PC-3 (cell line): Measurements from ENCODE around the gene LAMB2. TPM values are rescaled to one million over a fixed set of nuclear protein-coding genes. Genes with fewer than 3 reads are reported as not detected.

Experiments used
- ATAC-seq: fragments of 200-7000 bp; cut with Tn5 transposase; 2 replicates; pipeline ENCODE4 v1.9.1; 2020; ENCODE audit warnings: mild to moderate bottlenecking, moderate library complexity
- BruUV-seq: library from RNA; stranded (reverse); fragments of 400-500 nt; replicated peaks from 2 replicates; lab custom pipeline; 2021; lab: Mats Ljungman, UMichigan
- CTCF ChIA-PET: fragments of 300-600 bp; sonication (Branson Sonifier 250); formaldehyde crosslinking; loops from one replicate; lab custom pipeline; 2022; ENCODE audit warnings: antibody characterized with exemption; lab: Charles Lee
- POLR2A ChIA-PET: fragments of 300-600 bp; sonication (Branson Sonifier 250); formaldehyde crosslinking; loops from one replicate; lab custom pipeline; 2022; ENCODE audit warnings: antibody characterized with exemption; ENCODE audit not compliant: unreplicated experiment; lab: Charles Lee
- DNase-seq: peaks from one replicate; pipeline ENCODE4 v3.0.0-alpha.2; 2015
- H2AFZ ChIP-seq: fragments of 300-600 bp; sonication (generic); 2 replicates; pipeline ENCODE4 v1.6.0; 2016; ENCODE audit warnings: antibody characterized with exemption, low read length
- H3F3A ChIP-seq: fragments of 300-600 bp; sonication (generic); one replicate; pipeline ENCODE4 v1.6.0; 2017; ENCODE audit warnings: antibody characterized with exemption, low read length, control low read depth, mild to moderate bottlenecking; ENCODE audit not compliant: unreplicated experiment
- H3K27ac ChIP-seq: fragments of 300-600 bp; sonication (generic); 2 replicates; pipeline ENCODE4 v1.5.1; 2016; ENCODE audit warnings: mild to moderate bottlenecking, low read length
- H3K27me3 ChIP-seq: fragments of 300-600 bp; sonication (generic); 2 replicates; pipeline ENCODE4 v1.6.1; 2016; ENCODE audit warnings: low read length, mixed read lengths
- H3K36me3 ChIP-seq: fragments of 300-600 bp; sonication (generic); 2 replicates; pipeline ENCODE4 v1.6.1; 2016; ENCODE audit warnings: low read depth, mixed run types, low read length, mixed read lengths
- H3K4me1 ChIP-seq: fragments of 300-600 bp; sonication (generic); 2 replicates; pipeline ENCODE4 v1.5.1; 2016; ENCODE audit warnings: low read length; ENCODE audit not compliant: insufficient read depth
- H3K4me2 ChIP-seq: fragments of 300-600 bp; sonication (generic); 2 replicates; pipeline ENCODE4 v1.6.0; 2016; ENCODE audit warnings: low read length
- H3K4me3 ChIP-seq: fragments of 300-600 bp; sonication (generic); 2 replicates; pipeline ENCODE4 v1.5.1; 2016; ENCODE audit warnings: mild to moderate bottlenecking, low read length, mixed read lengths
- H3K79me2 ChIP-seq: fragments of 300-600 bp; sonication (generic); 2 replicates; pipeline ENCODE4 v1.6.1; 2017; ENCODE audit warnings: low read length, mixed read lengths
- H3K9ac ChIP-seq: fragments of 300-600 bp; sonication (generic); 2 replicates; pipeline ENCODE4 v1.6.0; 2016; ENCODE audit warnings: mild to moderate bottlenecking, low read length
- H3K9me2 ChIP-seq: fragments of 300-600 bp; sonication (generic); replicated peaks from 2 replicates; pipeline ENCODE4 v1.6.1; 2016; ENCODE audit warnings: mixed run types, low read length, mixed read lengths
- H3K9me3 ChIP-seq: fragments of 300-600 bp; sonication (generic); 2 replicates; pipeline ENCODE4 v1.6.1; 2016; ENCODE audit warnings: low read length, mixed read lengths
- H4K20me1 ChIP-seq: fragments of 300-600 bp; sonication (generic); 2 replicates; pipeline ENCODE4 v1.6.1; 2016; ENCODE audit warnings: low read length, mixed read lengths
- EZH2 ChIP-seq: fragments of 300-600 bp; sonication (generic); IDR thresholded peaks from one replicate; pipeline ENCODE4 v1.6.1; 2017; ENCODE audit warnings: antibody characterized with exemption, mild to moderate bottlenecking, low read length; ENCODE audit not compliant: unreplicated experiment
- EZH2phosphoT487 ChIP-seq: fragments of 300-600 bp; sonication (generic); IDR thresholded peaks from 2 replicates; pipeline ENCODE4 v1.6.1; 2018; ENCODE audit warnings: mild to moderate bottlenecking, antibody characterized with exemption, low read length, borderline replicate concordance
- intact Hi-C: fragments of 100-400 bp; cut with micrococcal nuclease; formaldehyde crosslinking; loops from 2 replicates; pipeline ENCODE4 v1.9.0; 2023
- total RNA-seq: library from RNA; depleted of rRNA; stranded (reverse); fragments of >200 nt; gene quantifications from 2 replicates; pipeline ENCODE4 v1.2.3, GENCODE V29; 2014
- TF ChIP-seq, protein P1 (sequence below): fragments of 300-600 bp; sonication (generic); conservative IDR thresholded peaks from 2 replicates; pipeline ENCODE4 v1.5.1; 2017; ENCODE audit warnings: antibody characterized with exemption, low read depth, mild to moderate bottlenecking, low read length

The LAMB2 gene
- total RNA-seq, 1 experiment from 2014 or later, result 240 TPM

DNA sequence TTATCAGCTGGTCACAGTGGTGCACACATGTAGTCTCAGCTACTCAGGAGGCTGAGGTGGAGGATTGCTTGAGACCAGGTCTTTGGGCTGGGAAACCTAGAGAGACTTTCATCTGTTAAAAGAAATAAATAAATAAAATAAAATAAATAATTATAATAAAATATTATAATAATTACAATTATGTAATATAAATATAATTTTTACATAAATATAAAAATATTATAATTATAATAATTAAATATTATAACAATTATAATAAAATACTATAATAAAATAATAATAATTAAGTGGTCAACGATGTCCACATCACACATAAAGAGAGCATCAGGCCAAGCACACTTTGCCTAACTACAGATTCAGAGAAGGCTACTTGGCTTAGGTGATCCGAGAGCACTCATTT lies 53.6 kb downstream of the LAMB2 start:
- Histone ChIP-seq H4K20me1 (peaks cover 8% of the 10 kb centered on the region; the same call in 1 of the 2 replicates), H3K9ac (no peak overlapping the region), H3K4me3 (no peak overlapping the region), H3F3A (no peaks in the 10 kb centered on the region), H3K4me1 (no peaks in the 10 kb centered on the region), H3K9me2 (no peaks in the 10 kb centered on the region), H3K4me2 (no peak overlapping the region), H3K27me3 (no peaks in the 10 kb centered on the region), H3K27ac (no peak overlapping the region), H2AFZ (no peak overlapping the region), H3K9me3 (no peaks in the 10 kb centered on the region), H3K79me2 (peaks cover 68% of the 10 kb centered on the region), H3K36me3 (peaks cover 38% of the 10 kb centered on the region)
- CTCF ChIA-PET, result interaction anchor here (0.7 kb wide), 1 partner anchor 64 kb away, joined by 10 read pairs; no protein-coding TSS in a partner anchor
- POLR2A ChIA-PET, result no interaction called here
- TF ChIP-seq EZH2, result no peak
- no peak for TF ChIP-seq EZH2phosphoT487
- TF ChIP-seq, protein P1, sequence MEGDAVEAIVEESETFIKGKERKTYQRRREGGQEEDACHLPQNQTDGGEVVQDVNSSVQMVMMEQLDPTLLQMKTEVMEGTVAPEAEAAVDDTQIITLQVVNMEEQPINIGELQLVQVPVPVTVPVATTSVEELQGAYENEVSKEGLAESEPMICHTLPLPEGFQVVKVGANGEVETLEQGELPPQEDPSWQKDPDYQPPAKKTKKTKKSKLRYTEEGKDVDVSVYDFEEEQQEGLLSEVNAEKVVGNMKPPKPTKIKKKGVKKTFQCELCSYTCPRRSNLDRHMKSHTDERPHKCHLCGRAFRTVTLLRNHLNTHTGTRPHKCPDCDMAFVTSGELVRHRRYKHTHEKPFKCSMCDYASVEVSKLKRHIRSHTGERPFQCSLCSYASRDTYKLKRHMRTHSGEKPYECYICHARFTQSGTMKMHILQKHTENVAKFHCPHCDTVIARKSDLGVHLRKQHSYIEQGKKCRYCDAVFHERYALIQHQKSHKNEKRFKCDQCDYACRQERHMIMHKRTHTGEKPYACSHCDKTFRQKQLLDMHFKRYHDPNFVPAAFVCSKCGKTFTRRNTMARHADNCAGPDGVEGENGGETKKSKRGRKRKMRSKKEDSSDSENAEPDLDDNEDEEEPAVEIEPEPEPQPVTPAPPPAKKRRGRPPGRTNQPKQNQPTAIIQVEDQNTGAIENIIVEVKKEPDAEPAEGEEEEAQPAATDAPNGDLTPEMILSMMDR, result no peak
- BruUV-seq, result no TSS peak
- DNase-seq, result no peak
- intact Hi-C loops, result no loop called here
- no peak for ATAC-seq

GRCh38 chr3:49076646-49077045 lies 56.2 kb downstream of the LAMB2 start:
- Histone ChIP-seq H3K9me2 (no peaks in the 10 kb centered on the region), H3K4me3 (no peak overlapping the region), H3K36me3 (peaks cover 60% of the 10 kb centered on the region), H3K79me2 (peaks cover 42% of the 10 kb centered on the region), H2AFZ (no peak overlapping the region), H3K9ac (no peak overlapping the region), H3K4me2 (no peak overlapping the region), H3K27me3 (no peaks in the 10 kb centered on the region), H3K9me3 (no peaks in the 10 kb centered on the region), H3F3A (no peaks in the 10 kb centered on the region), H4K20me1 (peaks cover 8% of the 10 kb centered on the region; the same call in 1 of the 2 replicates), H3K4me1 (no peaks in the 10 kb centered on the region), H3K27ac (no peak overlapping the region)
- intact Hi-C loops, result no loop called here
- ChIA-PET POLR2A (no interaction called here), CTCF (no interaction called here)
- no TSS peak for BruUV-seq
- DNase-seq (no peak), ATAC-seq (no peak)
- TF ChIP-seq EZH2phosphoT487 (no peak), EZH2 (no peak)
- TF ChIP-seq, protein P1, result no peak

- Histone ChIP-seq H3K36me3 (peaks cover 65% of the 10 kb centered on the region), H3K9me2 (no peaks in the 10 kb centered on the region), H3K27ac (no peak overlapping the region), H2AFZ (no peak overlapping the region), H3K4me2 (no peak overlapping the region), H3K4me3 (no peak overlapping the region), H3K4me1 (no peaks in the 10 kb centered on the region), H3K79me2 (peaks cover 40% of the 10 kb centered on the region), H3K9ac (no peak overlapping the region), H3F3A (no peaks in the 10 kb centered on the region), H3K27me3 (no peaks in the 10 kb centered on the region), H3K9me3 (no peaks in the 10 kb centered on the region), H4K20me1 (peaks cover 8% of the 10 kb centered on the region; the same call in 1 of the 2 replicates)
- DNase-seq (no peak), ATAC-seq (no peak)
- no peak for TF ChIP-seq EZH2phosphoT487
- TF ChIP-seq, protein P1, result no peak
- no peak for TF ChIP-seq EZH2
- CTCF ChIA-PET, result no interaction called here
- intact Hi-C loops, result no loop called here
- BruUV-seq, result no TSS peak
- POLR2A ChIA-PET, result interaction anchor here (0.6 kb wide), 1 partner anchor 18 kb away, joined by 4 read pairs; no protein-coding TSS in a partner anchor
These were observed 56.7 kb downstream of the LAMB2 start for GRCh38 chr3:49076116-49076515.
